Measurements from ENCODE around the gene PLA2R1.

PLA2R1 gene

DNA sequence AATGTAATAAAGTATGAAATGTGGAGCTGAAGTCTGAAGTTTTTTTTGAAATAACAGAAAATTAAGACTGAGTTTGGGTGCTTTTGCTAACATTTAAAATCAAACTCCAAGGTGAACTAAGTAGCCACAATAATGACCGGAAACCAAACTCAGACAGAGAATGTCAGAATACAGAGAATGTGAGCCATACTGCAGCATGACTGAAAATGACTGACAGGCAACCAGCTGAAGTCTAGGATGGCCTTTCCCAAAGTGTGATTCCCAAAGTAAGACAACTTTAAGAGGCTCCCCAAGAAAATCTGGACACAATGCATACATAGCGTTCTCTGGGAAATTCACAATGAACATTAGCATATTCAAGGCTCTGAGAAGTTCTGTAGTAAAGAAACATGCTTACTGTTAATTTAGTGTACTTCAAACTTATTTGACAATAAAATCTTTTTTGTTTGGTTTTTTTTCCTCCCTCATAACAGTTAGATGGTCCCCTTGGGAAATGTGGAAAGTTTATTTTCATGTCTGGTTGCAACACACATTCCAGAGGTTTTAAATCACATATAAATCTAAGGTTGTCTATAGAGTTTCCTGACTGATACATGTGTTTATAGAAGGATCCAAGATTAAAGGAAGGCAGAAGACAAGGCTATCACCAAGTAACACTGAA is 28.6 kb downstream of the PLA2R1 start:
- DNase-seq (ENCODE audit: low read depth): peak; percentile 74

GRCh38 chr2:160029270-160029628 is 33.2 kb downstream of the PLA2R1 start:
- DNase-seq (ENCODE audit: low read depth): no peak

DNA sequence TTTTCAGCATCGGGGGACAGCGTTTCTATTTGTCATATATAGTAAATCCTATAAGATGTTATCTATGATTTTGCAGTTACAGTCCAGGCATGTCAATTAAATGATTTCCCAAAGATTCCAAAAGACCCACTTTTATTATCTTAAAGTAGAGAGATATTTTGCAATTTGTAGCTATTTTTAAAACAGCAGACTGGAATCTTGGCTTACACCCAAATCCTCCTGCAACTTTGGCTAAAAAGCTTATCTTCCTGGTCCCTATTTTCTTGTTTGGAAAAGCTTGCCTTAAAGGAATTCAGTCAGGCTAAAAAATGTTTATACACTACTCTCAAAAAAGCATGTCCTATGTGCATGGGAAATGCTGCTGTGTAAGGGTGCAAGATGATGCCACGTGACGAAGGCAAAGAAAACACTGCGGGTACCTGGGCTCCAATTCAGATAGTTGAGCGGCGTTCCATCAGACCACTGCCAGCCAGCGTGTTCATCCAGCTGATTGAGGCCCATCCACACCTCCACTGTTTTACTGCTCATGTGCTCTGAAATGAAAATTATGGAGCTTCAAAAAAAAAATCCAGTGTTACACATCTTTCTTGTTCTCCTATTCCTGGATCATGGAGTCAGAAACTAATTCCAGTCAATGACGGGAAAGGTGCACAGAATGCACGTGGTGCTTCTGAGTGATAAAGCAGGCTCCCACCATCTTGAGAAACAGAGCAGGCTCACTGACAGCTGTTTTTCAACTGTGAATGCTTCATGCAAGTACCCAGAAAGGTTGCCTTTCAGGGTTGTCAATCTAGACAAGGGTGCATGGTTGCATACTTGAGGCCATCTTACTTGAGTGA is 33.8 kb downstream of the PLA2R1 start:
- peak; percentile 37 for DNase-seq (ENCODE audit: low read depth)

- DNase-seq (ENCODE audit: low read depth): no peak
These were observed 40.3 kb downstream of the PLA2R1 start for GRCh38 chr2:160022162-160022561.

GRCh38 chr2:160019374-160020090 is 42.9 kb downstream of the PLA2R1 start:
- no peak for DNase-seq (ENCODE audit: low read depth)

GRCh38 chr2:160015746-160016145 is 46.7 kb downstream of the PLA2R1 start:
- DNase-seq (ENCODE audit: low read depth): no peak

DNA sequence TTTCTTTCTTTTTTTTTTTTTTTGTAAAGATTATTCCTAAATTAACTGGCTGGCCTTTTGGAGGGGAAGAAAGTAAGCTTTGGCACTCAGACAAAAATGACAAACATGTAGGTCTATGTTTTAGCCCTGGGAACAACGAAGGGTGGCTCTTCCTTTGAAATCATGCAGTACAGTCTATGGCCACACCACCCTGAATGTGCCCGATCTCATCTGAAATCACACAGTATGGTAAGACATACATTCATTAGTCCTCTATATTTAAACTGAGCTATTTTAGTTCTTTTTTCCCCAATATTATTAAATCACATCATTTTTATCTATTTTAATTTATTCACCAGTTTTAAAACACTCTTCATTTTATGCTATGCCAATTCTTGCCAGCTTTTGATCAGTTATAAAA is 48.2 kb downstream of the PLA2R1 start:
- no peak for DNase-seq (ENCODE audit: low read depth)

DNA sequence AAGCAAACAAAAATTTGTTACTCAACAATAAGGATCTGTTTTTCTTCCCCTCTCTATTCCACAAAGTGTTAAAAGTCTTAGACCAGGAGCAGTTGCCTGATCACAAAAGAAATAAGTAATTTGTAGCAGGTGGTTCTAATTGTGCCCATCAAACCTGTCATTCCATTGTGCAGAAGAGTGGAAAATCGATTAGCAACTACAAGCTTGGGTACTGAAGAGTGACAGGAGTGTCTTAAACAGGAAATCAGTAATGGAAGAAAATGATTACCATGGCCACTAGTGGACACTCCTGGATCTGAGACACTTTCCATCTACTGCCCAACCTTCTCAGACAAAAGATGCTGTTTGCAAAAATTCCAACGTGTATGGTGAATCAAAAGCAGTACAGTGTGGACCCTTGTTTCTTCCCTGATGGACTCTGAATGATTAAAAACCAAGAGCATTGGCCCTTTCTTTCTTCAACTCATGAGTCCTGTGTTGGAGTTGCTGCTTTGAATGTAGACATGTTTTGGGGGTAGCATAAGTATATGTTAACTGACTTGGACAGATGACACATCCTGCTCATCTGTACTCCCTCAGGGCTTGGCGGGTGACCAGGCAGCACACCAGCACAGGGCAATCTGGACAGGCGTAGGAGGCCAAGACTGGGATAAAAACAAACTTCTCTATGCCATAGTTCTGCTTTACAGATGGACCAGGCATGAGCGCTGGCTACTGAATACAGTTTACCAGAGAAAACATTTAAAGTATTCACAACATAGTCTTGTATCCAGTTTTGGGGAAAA is 51.9 kb downstream of the PLA2R1 start:
- DNase-seq (ENCODE audit: low read depth): peak; percentile 47

GRCh38 chr2:160007111-160007510 is 55.3 kb downstream of the PLA2R1 start:
- no peak for DNase-seq (ENCODE audit: low read depth)

DNA sequence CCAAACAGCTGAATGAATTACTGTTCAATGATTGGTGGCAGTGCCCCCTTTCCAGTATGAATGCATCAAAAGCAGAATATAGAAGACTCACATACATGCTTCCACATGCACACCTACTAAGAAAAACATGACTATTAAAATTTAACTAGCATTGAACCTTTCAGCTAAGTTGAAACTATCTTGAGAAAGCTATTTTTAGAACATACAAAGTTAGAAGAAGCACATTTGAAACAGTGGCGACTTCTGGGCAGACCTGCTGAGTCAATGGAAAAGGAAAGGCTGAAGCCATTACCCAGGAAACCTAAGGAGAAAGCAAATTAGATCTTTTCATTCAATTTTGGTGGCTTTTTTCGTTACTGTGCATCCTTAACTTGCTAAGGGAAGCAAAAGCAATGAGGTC is 55.9 kb downstream of the PLA2R1 start:
- no peak for DNase-seq (ENCODE audit: low read depth)

DNA sequence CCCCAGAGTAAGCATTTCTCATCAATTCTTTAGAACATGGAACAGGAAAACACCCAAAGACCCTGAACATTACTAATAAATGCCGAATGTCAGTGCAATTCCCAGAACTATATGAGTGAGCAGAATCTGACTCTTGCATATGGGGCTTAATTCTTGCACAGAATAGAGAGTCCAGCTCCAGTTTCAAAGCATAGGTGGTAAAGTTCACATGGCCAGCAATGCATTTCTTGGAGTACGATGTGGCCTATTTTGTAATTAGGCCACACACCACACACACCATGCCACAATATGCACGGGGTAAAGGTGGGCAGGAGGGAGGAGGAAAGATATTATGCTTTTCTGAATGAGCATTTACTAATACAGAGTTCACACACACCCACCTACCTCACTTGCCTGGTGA is 56.5 kb downstream of the PLA2R1 start:
- DNase-seq (ENCODE audit: low read depth): no peak

- DNase-seq (ENCODE audit: low read depth): no peak
These were observed 56.9 kb downstream of the PLA2R1 start for GRCh38 chr2:160005476-160005875.

GRCh38 chr2:159998961-159999360 is 63.5 kb downstream of the PLA2R1 start:
- peak; percentile 50 for DNase-seq (ENCODE audit: low read depth)

- DNase-seq (ENCODE audit: low read depth): no peak
These were observed 64.2 kb downstream of the PLA2R1 start for GRCh38 chr2:159998243-159998642.

DNA sequence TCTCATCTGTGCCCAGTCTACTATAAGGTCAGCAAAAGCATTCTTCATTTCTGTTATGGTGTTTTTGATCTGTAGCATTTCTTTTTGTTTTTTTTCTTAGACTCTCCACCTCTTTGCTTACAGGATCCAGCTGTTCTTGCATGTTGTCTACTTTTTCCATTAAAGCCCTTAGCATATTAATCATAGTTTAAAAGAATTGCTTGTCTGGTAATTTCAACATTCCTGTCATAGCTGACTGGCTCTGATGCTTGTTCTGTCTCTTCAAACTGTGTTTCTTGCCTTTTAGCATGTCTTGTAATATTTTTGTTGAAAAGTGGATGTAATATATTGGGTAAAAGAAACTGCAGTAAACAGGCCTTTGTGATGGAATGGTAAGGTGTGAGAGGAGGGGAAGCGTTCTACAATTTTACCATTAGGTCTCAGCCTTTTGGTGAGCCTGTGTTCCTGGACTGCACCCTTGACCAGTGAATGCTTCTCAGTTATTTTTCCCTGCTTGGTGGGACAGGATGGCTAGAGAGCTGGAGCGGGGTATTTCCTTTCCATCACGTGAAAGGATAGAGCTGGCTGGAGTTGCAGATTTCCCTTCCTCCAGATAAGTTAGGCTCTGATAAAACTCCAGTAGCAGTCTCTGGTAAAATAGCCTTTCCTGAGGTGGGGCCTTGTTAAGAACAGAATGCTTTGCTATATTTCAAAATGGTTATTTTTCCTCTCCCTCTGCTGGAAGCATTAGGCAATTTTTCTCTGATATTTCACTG is 65.4 kb downstream of the PLA2R1 start:
- peak; percentile 61 for DNase-seq (ENCODE audit: low read depth)

DNA sequence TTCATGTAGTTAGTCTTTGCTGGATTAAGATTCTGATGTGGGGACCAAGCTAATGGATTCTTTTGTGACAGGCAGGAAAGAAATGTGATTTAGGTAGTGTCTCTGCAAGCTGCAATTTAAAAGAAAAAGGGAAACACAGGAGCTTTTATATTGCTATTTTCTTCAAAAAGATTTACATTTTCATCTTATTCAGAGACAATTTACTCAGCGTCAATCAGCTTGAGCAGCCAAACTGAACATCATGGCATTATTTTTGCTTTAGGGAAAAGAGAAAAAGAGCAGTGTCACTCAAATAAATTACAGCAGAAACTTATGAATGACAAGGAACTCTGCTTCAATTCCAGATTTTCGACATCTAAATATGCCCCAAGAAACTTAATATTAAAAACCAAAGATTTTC is 67.4 kb downstream of the PLA2R1 start:
- DNase-seq (ENCODE audit: low read depth): no peak

- DNase-seq (ENCODE audit: low read depth): no peak
These were observed 73.2 kb downstream of the PLA2R1 start for GRCh38 chr2:159989249-159989648.

- DNase-seq (ENCODE audit: low read depth): no peak
These were observed 73.9 kb downstream of the PLA2R1 start for GRCh38 chr2:159988412-159988970.

DNA sequence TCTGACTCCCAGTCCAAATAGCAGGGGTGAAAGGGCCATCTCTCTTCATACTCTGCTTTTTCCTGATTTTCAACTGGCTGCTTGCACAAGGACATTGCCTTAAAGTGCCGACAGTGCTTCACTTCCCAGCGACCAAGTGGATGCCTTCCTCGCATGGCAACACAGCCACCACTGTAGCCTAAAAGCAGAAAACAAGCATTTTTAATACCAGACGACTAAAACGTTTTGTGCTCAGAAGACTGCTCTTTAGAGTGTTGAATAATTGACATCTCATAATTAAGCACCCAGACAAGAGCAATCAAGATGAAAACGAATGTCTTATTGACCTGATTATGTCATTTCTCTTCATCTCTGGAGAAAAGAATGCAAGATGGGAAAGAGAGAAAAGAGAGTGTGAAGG is 75.2 kb downstream of the PLA2R1 start:
- DNase-seq (ENCODE audit: low read depth): no peak

- no peak for DNase-seq (ENCODE audit: low read depth)
These were observed 76.8 kb downstream of the PLA2R1 start for GRCh38 chr2:159985656-159986055.

DNA sequence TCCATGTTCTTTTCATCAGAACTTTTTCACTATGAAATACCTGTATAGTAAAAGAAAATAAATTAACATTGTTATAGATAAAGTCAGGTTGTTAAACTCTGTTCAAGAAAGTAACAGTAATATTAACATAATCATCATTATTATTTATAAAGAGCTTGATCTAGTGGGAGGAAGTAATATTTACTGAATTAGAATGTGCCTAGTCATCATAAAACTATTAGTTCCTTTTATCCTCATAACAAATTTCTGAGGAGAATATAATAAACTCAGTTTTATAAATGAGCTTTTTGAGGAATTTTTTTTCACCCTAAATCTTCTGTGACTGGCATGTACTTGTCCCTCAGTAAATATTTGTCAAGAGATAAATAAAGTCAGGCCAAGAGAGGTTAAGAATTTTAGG is 78.4 kb downstream of the PLA2R1 start:
- no peak for DNase-seq (ENCODE audit: low read depth)
